ENCODE measurements around the gene TP53RK. TPM values are rescaled to one million over a fixed set of nuclear protein-coding genes. Genes with fewer than 3 reads are reported as not detected.

TP53RK gene
- total RNA-seq, 1 experiment from 2014 or later, result 21.5 TPM

- no peak overlapping the region for H2BK5ac ChIP-seq (ENCODE audit: insufficient read length, low read length)
- no peak overlapping the region for H2AFZ ChIP-seq (ENCODE audit: low read length)
- no peak overlapping the region for H3K4me3 Mint-ChIP-seq
- no peaks in the 10 kb centered on the region for H4K20me1 ChIP-seq (ENCODE audit: control insufficient read depth, insufficient read depth, insufficient read length)
- no peak overlapping the region for H3K27ac Mint-ChIP-seq
- H3K4me1 ChIP-seq (ENCODE audit: insufficient read depth, low read length), result no peaks in the 10 kb centered on the region; the same call in 1 of the 2 replicates
- H2BK120ac ChIP-seq (ENCODE audit: low read depth, low read length, poor library complexity, severe bottlenecking), result no peak overlapping the region
- H3K79me2 ChIP-seq (ENCODE audit: insufficient read depth, low read length), result 0 out of 2 replicates have a peak, but pooled peaks cover 2% of the 10 kb centered on the region
- no peak for TF ChIP-seq CTCF (conservative IDR thresholded peaks at IDR 0.05)
- peaks cover 15 to 57% (median 51%) of the 10 kb centered on the region in 3 experiments for H3K36me3 Mint-ChIP-seq (ENCODE audit: insufficient read depth in 1 of 3, low read depth in 3 of 3)
- H4K5ac ChIP-seq (ENCODE audit: insufficient read length, low read depth, low read length), result no peak overlapping the region
- peaks cover 19 to 24% of the 10 kb centered on the region in 2 experiments for H3K4me1 Mint-ChIP-seq
- H2BK12ac ChIP-seq (ENCODE audit: insufficient read length, low read depth, low read length), result no peak overlapping the region
- H3K14ac ChIP-seq (ENCODE audit: insufficient read depth, low read length), result no peak overlapping the region
- no peak overlapping the region for H3T11ph ChIP-seq (ENCODE audit: low read length)
- no peak overlapping the region for H3K27ac ChIP-seq (ENCODE audit: insufficient read length, low read depth, low read length)
- no peak overlapping the region for H3K9ac ChIP-seq (ENCODE audit: extremely low read depth, insufficient read length, low read length)
- peaks cover 11 to 22% of the 10 kb centered on the region in 2 experiments for H3K9me3 Mint-ChIP-seq
- H4K8ac ChIP-seq (replicated peaks; ENCODE audit: insufficient read length, low read depth, low read length), result no peak overlapping the region
- H2BK15ac ChIP-seq (ENCODE audit: low read depth, low read length), result no peak overlapping the region
- H3K18ac ChIP-seq (ENCODE audit: insufficient read length, low read depth, low read length), result no peak overlapping the region
- H3K23ac ChIP-seq (ENCODE audit: insufficient read length, low read depth, low read length), result no peak overlapping the region
- H3K23me2 ChIP-seq (ENCODE audit: insufficient read length, low read depth, low read length, poor library complexity, severe bottlenecking), result no peaks in the 10 kb centered on the region
- H3K27me3 ChIP-seq (ENCODE audit: insufficient read depth, low read length), result no peaks in the 10 kb centered on the region
- H3K4ac ChIP-seq (ENCODE audit: low read depth, low read length), result no peak overlapping the region
- no peak overlapping the region for H3K4me2 ChIP-seq (ENCODE audit: insufficient read depth, insufficient read length, low read length)
- H3K27me3 Mint-ChIP-seq (ENCODE audit: low read depth), result peaks cover 1% of the 10 kb centered on the region; the same call in 1 of the 2 replicates
- WGBS (ENCODE audit: extremely low coverage, insufficient read length, low lambda C conversion rate), result no CpG with 5 or more reads among the region's 3 CpGs
- no peak overlapping the region for H2BK20ac ChIP-seq (ENCODE audit: low read depth, low read length, poor library complexity, severe bottlenecking)
- H3K56ac ChIP-seq (ENCODE audit: insufficient read length, low read depth, low read length), result no peak overlapping the region
- peaks cover 3% of the 10 kb centered on the region for H3K79me1 ChIP-seq (ENCODE audit: insufficient read depth, low read depth, low read length, poor library complexity, severe bottlenecking)
- DNase-seq, result no peak
- peaks cover 5% of the 10 kb centered on the region for H3K9me3 ChIP-seq (ENCODE audit: control insufficient read depth, low read depth, low read length)
- no peak overlapping the region for H2AK5ac ChIP-seq (ENCODE audit: insufficient read length, low read length)
- no peak overlapping the region for H4K91ac ChIP-seq (ENCODE audit: insufficient read length, low read depth, low read length)
Observed at GRCh38 chr20:46670585-46671584, 18.4 kb downstream of the TP53RK start.
